ENCODE measurements around the gene GALC.

DNA sequence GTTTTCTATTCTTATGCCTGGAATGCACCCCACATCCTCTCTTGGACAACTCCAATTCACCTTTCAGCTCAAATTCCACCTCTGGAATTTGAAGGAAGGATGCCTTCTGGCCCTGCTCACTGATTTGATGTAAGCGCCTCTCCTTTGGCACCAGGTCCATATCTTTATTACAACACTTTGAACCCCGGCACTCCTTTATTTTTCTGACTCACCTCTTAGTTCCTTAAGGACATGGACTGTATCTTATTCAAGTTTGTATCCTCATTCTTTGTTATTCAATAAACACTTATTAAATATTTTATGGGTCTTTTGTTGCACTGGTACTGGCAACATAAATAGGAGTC is 3.1 kb downstream of the GALC start:
- TF ChIP-seq POLR2A (IDR thresholded peaks at IDR 0.05) = no peak
- TF ChIP-seq, protein P1, sequence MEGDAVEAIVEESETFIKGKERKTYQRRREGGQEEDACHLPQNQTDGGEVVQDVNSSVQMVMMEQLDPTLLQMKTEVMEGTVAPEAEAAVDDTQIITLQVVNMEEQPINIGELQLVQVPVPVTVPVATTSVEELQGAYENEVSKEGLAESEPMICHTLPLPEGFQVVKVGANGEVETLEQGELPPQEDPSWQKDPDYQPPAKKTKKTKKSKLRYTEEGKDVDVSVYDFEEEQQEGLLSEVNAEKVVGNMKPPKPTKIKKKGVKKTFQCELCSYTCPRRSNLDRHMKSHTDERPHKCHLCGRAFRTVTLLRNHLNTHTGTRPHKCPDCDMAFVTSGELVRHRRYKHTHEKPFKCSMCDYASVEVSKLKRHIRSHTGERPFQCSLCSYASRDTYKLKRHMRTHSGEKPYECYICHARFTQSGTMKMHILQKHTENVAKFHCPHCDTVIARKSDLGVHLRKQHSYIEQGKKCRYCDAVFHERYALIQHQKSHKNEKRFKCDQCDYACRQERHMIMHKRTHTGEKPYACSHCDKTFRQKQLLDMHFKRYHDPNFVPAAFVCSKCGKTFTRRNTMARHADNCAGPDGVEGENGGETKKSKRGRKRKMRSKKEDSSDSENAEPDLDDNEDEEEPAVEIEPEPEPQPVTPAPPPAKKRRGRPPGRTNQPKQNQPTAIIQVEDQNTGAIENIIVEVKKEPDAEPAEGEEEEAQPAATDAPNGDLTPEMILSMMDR (IDR thresholded peaks at IDR 0.05) = no peak

Data from thyroid gland (tissue), 4 donors.